Activated naive CD8-positive, alpha-beta T cell (primary cell): Measurements from ENCODE around the gene PRKCQ.
"Not testable (repeated sequence)": the region's sequence is repeated elsewhere in the genome, so short reads cannot be mapped to it uniquely, and the experiment has no call there.

Experiments used
- H3K27ac Mint-ChIP-seq: one replicate; pipeline ENCODE4 v1.8.0; 2021; ENCODE audit warnings: mixed read lengths
- H3K27me3 Mint-ChIP-seq: one replicate; pipeline ENCODE4 v1.8.0; 2021; ENCODE audit warnings: mixed read lengths
- H3K36me3 Mint-ChIP-seq: one replicate; pipeline ENCODE4 v1.8.0; 2021; ENCODE audit warnings: mixed read lengths
- H3K4me1 Mint-ChIP-seq: one replicate; pipeline ENCODE4 v1.8.0; 2021; ENCODE audit warnings: low read depth, mixed read lengths
- H3K4me3 Mint-ChIP-seq: one replicate; pipeline ENCODE4 v1.8.0; 2021; ENCODE audit warnings: mild to moderate bottlenecking, mixed read lengths
- H3K9me3 Mint-ChIP-seq: one replicate; pipeline ENCODE4 v1.8.0; 2021; ENCODE audit warnings: low read depth, mixed read lengths

PRKCQ gene

DNA sequence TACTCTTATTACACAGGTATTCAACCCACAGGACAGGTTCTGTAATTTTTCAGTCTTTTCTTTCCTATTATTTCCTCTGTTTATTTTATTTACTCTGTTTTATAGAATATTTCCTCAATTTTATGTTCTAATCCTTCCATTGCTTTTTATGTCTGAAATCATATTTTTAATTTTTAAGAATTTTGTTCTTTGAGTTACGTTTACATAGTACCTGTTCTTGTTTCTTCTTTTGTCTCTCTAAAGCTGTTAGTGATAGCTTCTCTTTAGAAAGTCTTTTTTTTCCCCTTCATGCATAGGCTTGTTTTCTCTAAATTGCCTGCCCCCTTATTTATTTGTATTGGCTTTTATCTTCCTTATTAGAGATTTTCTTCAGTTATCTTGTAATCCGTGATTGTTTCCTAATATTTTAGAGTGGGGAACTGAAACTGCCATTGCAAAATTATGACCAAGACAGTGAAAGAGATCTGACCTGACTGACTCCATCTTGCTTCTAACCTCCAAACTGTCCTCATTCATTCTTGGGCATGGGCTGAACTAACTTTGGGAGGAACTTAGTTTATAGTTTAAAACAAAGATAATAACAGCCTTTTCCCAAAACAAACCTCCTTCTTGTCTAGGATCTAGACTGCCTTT, 189.7 kb downstream of the PRKCQ start:
- no peak overlapping the region for H3K27ac Mint-ChIP-seq
- H3K4me3 Mint-ChIP-seq, result no peak overlapping the region
- no peaks in the 10 kb centered on the region for H3K27me3 Mint-ChIP-seq
- H3K36me3 Mint-ChIP-seq, result peaks cover 13% of the 10 kb centered on the region
- H3K4me1 Mint-ChIP-seq, result peaks cover 5% of the 10 kb centered on the region
- peaks cover 18% of the 10 kb centered on the region for H3K9me3 Mint-ChIP-seq

- Mint-ChIP-seq H3K4me1 (peaks cover 7% of the 10 kb centered on the region), H3K36me3 (peaks cover 11% of the 10 kb centered on the region), H3K27me3 (no peaks in the 10 kb centered on the region), H3K9me3 (peaks cover 18% of the 10 kb centered on the region), H3K4me3 (no peak overlapping the region), H3K27ac (no peak overlapping the region)
These were observed 191.7 kb downstream of the PRKCQ start for GRCh38 chr10:6388261-6388893.

DNA sequence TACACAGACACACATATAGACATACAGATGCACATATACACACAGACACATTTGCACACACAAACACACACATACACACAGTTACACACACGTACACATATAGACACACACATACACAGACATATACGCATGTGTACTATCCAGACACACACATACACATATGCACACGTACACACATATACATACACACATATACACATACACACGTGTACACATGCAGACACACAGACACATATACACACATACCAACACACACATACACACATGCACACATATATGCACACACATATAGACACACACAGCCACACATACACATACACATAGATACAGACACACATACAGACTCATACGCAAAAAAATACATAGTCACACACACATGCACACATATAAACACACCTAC, 193.1 kb downstream of the PRKCQ start:
- Mint-ChIP-seq H3K36me3 (peaks cover 12% of the 10 kb centered on the region), H3K4me1 (peaks cover 20% of the 10 kb centered on the region), H3K4me3 (no peak overlapping the region), H3K9me3 (peaks cover 18% of the 10 kb centered on the region), H3K27ac (no peak overlapping the region), H3K27me3 (no peaks in the 10 kb centered on the region)

DNA sequence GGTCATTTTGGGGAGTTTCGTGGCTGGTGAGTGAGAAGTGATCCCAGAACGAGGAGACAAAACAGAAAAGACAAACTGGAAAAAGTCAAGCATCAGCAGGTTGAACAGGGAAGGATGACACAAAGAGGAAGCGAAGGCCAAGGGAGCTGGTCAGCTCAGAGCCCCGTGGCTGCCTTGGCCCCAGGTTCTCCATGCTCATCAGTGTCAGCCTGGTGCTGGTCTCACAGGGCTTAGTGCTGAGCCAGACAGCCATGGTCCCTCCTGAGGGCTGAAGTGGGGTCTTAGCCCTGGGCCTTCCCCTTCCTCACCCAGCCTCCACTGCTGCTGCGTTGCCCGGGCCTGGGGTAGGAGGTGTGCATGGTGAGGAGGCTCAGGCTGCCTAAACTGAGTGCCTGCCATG, 193.7 kb downstream of the PRKCQ start:
- H3K36me3 Mint-ChIP-seq, result peaks cover 14% of the 10 kb centered on the region
- H3K27me3 Mint-ChIP-seq, result no peaks in the 10 kb centered on the region
- H3K9me3 Mint-ChIP-seq, result peaks cover 18% of the 10 kb centered on the region

GRCh38 chr10:6385665-6386064, 194.4 kb downstream of the PRKCQ start:
- Mint-ChIP-seq H3K4me3 (no peak overlapping the region), H3K27ac (no peak overlapping the region), H3K9me3 (peaks cover 14% of the 10 kb centered on the region), H3K4me1 (peaks cover 33% of the 10 kb centered on the region), H3K27me3 (no peaks in the 10 kb centered on the region), H3K36me3 (peaks cover 17% of the 10 kb centered on the region)

More for the DNA sequence above, 193.7 kb downstream of the PRKCQ start:
- Mint-ChIP-seq H3K4me3 (no peak overlapping the region), H3K4me1 (peaks cover 26% of the 10 kb centered on the region), H3K27ac (no peak overlapping the region)

GRCh38 chr10:6384847-6385246, 195.2 kb downstream of the PRKCQ start:
- peaks cover 17% of the 10 kb centered on the region for H3K36me3 Mint-ChIP-seq
- H3K27me3 Mint-ChIP-seq, result no peaks in the 10 kb centered on the region
- H3K4me1 Mint-ChIP-seq, result peaks cover 34% of the 10 kb centered on the region
- H3K27ac Mint-ChIP-seq, result no peak overlapping the region
- peaks cover 5% of the 10 kb centered on the region for H3K9me3 Mint-ChIP-seq
- no peak overlapping the region for H3K4me3 Mint-ChIP-seq

DNA sequence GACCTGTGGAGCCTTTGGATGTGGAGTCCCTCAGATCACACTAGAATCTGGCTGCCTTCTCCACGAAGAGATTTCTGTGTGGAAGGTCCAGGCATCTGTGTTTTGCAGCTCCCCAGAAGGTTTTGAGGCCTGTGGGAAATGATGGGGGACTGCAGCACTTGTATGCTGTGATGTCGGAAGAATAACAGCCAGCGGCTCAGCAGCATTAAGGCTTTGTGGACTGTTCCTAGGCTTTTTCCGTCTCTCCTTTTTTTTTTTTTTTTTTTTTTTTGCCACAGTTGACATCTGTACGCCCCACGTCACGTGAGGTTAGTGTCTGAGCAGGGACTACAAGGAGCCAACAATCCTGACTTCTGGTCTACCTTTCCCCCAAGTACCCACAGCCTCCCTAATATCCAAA, 196.0 kb downstream of the PRKCQ start:
- H3K36me3 Mint-ChIP-seq, result peaks cover 19% of the 10 kb centered on the region
- H3K4me3 Mint-ChIP-seq, result no peak overlapping the region
- no peaks in the 10 kb centered on the region for H3K27me3 Mint-ChIP-seq
- no peak overlapping the region for H3K27ac Mint-ChIP-seq
- H3K9me3 Mint-ChIP-seq, result no peaks in the 10 kb centered on the region
- peaks cover 34% of the 10 kb centered on the region for H3K4me1 Mint-ChIP-seq

DNA sequence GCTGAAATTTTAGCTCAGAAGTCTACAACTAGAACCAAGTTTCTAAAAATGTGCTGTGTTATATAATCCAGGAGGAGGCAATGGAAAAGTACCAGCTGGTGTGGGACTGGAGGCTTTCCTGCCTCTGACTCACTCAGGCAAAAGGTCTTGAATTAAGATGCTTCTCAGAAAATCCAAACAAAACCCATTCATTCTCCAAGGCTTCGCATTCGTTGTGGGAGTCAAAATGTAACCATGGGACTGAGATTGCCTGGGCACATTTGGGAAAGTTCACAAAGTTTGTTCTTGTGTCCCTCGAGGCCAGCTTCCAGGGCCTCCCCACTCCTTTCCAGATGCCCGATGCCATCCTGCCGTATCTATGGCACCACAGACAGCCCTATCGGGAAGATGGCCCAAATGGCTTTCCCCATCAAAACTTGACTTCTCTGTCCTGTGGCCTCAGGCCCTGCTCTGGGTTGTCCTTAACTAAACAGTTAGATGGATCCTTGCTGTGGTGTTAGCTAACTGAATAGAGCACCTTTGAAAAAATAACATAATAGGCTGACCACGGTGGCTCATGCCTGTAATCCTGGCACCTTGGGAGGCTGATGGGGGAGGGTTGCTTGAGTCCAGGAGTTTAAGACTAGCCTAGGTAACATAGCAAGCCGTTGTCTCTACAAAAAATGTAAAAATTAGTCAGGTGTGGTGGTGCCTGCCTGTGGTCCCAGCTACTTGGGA, 196.8 kb downstream of the PRKCQ start:
- H3K4me3 Mint-ChIP-seq, result peak overlapping the region; percentile 79
- H3K27me3 Mint-ChIP-seq, result no peaks in the 10 kb centered on the region
- H3K4me1 Mint-ChIP-seq, result peaks cover 32% of the 10 kb centered on the region
- H3K9me3 Mint-ChIP-seq, result no peaks in the 10 kb centered on the region
- H3K36me3 Mint-ChIP-seq, result peaks cover 19% of the 10 kb centered on the region
- peak overlapping the region; percentile 92 for H3K27ac Mint-ChIP-seq

- H3K4me3 Mint-ChIP-seq, result peak overlapping the region; percentile 79
- H3K27me3 Mint-ChIP-seq, result no peaks in the 10 kb centered on the region
These were observed 198.0 kb downstream of the PRKCQ start for GRCh38 chr10:6382081-6382480.

DNA sequence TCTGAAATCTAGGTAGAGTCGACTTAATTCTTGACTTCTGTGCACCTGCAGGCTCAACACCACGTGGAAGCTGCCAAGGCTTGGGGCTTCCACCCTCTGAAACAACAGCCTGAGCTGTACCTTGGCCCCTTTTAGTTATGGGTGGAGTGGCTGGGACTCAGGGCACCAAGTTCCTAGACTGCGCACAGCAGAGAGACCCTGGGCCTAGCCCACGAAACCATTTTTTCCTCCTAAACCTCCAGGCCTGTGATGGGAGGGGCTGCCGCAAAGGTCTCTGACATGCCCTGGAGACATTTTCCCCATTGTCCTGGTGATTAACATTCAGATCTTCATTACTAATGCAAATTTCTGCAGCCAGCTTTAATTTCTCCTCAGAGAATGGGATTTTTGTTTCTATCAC, 199.6 kb downstream of the PRKCQ start:
- H3K4me3 Mint-ChIP-seq, H3K27me3 Mint-ChIP-seq, H3K9me3 Mint-ChIP-seq: not testable (repeated sequence)
- peaks cover 29% of the 10 kb centered on the region for H3K4me1 Mint-ChIP-seq
- peak overlapping the region; percentile 64 for H3K27ac Mint-ChIP-seq
- H3K36me3 Mint-ChIP-seq, result peaks cover 21% of the 10 kb centered on the region

More at GRCh38 chr10:6382081-6382480, 198.0 kb downstream of the PRKCQ start:
- peak overlapping the region; percentile 92 for H3K27ac Mint-ChIP-seq
- H3K4me1 Mint-ChIP-seq, result peaks cover 29% of the 10 kb centered on the region
- H3K36me3 Mint-ChIP-seq, result peaks cover 21% of the 10 kb centered on the region
- no peaks in the 10 kb centered on the region for H3K9me3 Mint-ChIP-seq

DNA sequence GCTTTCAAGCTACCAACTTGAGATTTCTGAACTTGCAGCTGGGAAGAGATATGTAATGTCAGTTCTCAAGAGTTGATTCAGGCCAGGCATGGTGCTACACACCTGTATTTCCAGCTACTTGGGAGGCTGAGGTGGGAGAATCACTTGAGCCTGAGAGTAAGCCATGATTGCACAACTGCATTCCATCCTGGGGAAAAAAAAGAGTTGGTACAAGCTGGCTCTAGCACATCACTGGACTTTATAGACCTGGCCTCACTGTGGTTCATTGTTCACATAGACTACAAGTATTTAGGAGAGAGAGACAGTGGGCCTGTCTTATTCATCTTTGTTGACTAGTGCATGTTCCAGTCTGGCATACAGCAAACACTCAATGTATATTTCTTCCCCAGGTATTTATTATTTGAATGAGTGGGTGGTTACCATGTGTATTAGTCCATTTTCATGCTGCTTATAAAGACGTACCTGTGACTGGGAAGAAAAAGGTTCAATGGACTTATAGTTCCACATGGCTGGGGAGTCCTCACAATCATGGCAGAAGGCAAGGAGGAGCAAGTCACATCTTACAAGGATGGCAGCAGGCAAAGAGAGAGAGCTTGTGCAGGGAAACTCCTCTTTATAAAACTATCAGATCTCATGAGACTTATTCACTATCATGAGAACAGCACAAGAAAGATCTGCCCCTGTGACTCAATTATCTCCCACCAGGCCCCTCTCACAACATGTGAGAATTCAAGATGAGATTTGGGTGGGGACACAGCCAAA, 200.9 kb downstream of the PRKCQ start:
- Mint-ChIP-seq H3K36me3 (peaks cover 21% of the 10 kb centered on the region), H3K4me1 (peaks cover 29% of the 10 kb centered on the region), H3K27ac (no peak overlapping the region), H3K27me3 (no peaks in the 10 kb centered on the region), H3K9me3 (no peaks in the 10 kb centered on the region), H3K4me3 (no peak overlapping the region)
